ENCODE results near the gene FAF2.
"Not testable (repeated sequence)": the region's sequence is repeated elsewhere in the genome, so short reads cannot be mapped to it uniquely, and the experiment has no call there.

Gene FAF2

GRCh38 chr5:176454724-176455394 lies 6.7 kb downstream of the FAF2 start:
- DNase-seq (ENCODE audit: low read depth in 2 of 2): no peak

- no peak for DNase-seq (ENCODE audit: low read depth in 2 of 2)
Observed at GRCh38 chr5:176458904-176459561, 10.8 kb downstream of the FAF2 start.

- no peak for DNase-seq (ENCODE audit: low read depth in 2 of 2)
Observed at GRCh38 chr5:176461349-176461748, 13.2 kb downstream of the FAF2 start.

- DNase-seq (ENCODE audit: low read depth in 2 of 2): no peak
Observed at GRCh38 chr5:176463113-176463764, 15.1 kb downstream of the FAF2 start.

GRCh38 chr5:176466245-176466871 lies 18.2 kb downstream of the FAF2 start:
- peak; percentile 12 to 16 for DNase-seq (ENCODE audit: low read depth in 2 of 2)

- no peak for DNase-seq (ENCODE audit: low read depth in 2 of 2)
Observed at GRCh38 chr5:176469296-176469695, 21.1 kb downstream of the FAF2 start.

GRCh38 chr5:176470539-176470938 lies 22.4 kb downstream of the FAF2 start:
- no peak for DNase-seq (ENCODE audit: low read depth in 2 of 2)

GRCh38 chr5:176471098-176471497 lies 22.9 kb downstream of the FAF2 start:
- no peak for DNase-seq (ENCODE audit: low read depth in 2 of 2)

GRCh38 chr5:176473335-176474006 lies 25.3 kb downstream of the FAF2 start:
- DNase-seq (ENCODE audit: low read depth in 2 of 2): no peak

- peak; percentile 26 to 29 for DNase-seq (ENCODE audit: low read depth in 2 of 2)
Observed at GRCh38 chr5:176474476-176474875, 26.3 kb downstream of the FAF2 start.

GRCh38 chr5:176481711-176482110 lies 33.5 kb downstream of the FAF2 start:
- no peak for DNase-seq (ENCODE audit: low read depth in 2 of 2)

GRCh38 chr5:176485176-176485575 lies 37.0 kb downstream of the FAF2 start:
- DNase-seq (ENCODE audit: low read depth in 2 of 2): no peak

GRCh38 chr5:176486189-176486757 lies 38.1 kb downstream of the FAF2 start:
- DNase-seq (ENCODE audit: low read depth in 2 of 2): no peak

- not testable (repeated sequence) for DNase-seq (ENCODE audit: low read depth in 2 of 2)
Observed at GRCh38 chr5:176487160-176487559, 39.0 kb downstream of the FAF2 start.

GRCh38 chr5:176489077-176489476 lies 40.9 kb downstream of the FAF2 start:
- DNase-seq (ENCODE audit: low read depth in 2 of 2): no peak

GRCh38 chr5:176490301-176490700 lies 42.1 kb downstream of the FAF2 start:
- DNase-seq (ENCODE audit: low read depth in 2 of 2): no peak

GRCh38 chr5:176491101-176491502 lies 42.9 kb downstream of the FAF2 start:
- no peak for DNase-seq (ENCODE audit: low read depth in 2 of 2)

GRCh38 chr5:176491901-176492300 lies 43.7 kb downstream of the FAF2 start:
- DNase-seq (ENCODE audit: low read depth in 2 of 2): no peak

GRCh38 chr5:176492431-176492830 lies 44.2 kb downstream of the FAF2 start:
- DNase-seq (ENCODE audit: low read depth in 2 of 2): no peak

GRCh38 chr5:176497852-176498251 lies 49.7 kb downstream of the FAF2 start:
- DNase-seq (ENCODE audit: low read depth in 2 of 2): no peak

GRCh38 chr5:176499273-176499672 lies 51.1 kb downstream of the FAF2 start:
- DNase-seq (ENCODE audit: low read depth in 2 of 2): no peak

GRCh38 chr5:176500511-176500910 lies 52.3 kb downstream of the FAF2 start:
- no peak for DNase-seq (ENCODE audit: low read depth in 2 of 2)

Measured in fibroblast of skin of left biceps (primary cell).